Endothelial cell of umbilical vein (primary cell): ENCODE results near the gene NDUFAB1. TPM values are rescaled to one million over a fixed set of nuclear protein-coding genes. Genes with fewer than 3 reads are reported as not detected.

Experiments
- BruUV-seq: library from RNA; stranded (reverse); fragments of 400-500 nt; replicated peaks from 2 replicates; lab custom pipeline; 2021; lab: Mats Ljungman, UMichigan
- CTCF ChIA-PET: fragments of 300-600, 350-600 bp; sonication (Branson Sonifier 250); formaldehyde crosslinking; loops from one replicate; lab custom pipeline; 2021; ENCODE audit warnings: antibody characterized with exemption, inconsistent platforms; lab: Charles Lee
- POLR2A ChIA-PET: fragments of 300-600, 350-600 bp; sonication (Branson Sonifier 250); formaldehyde crosslinking; loops from one replicate; lab custom pipeline; 2021; ENCODE audit warnings: antibody characterized with exemption, inconsistent platforms; lab: Charles Lee
- DNase-seq: peaks from one replicate; pipeline ENCODE4 v3.0.0-alpha.2; 2011; ENCODE audit warnings: low read depth, low spot score
- FAIRE-seq: peaks from 2 replicates; lab custom pipeline; 2011; peaks lifted over from hg19 to GRCh38; lab: Jason Lieb, UNC
- H2AFZ ChIP-seq: 2 replicates; pipeline ENCODE4 v1.6.0; 2012; ENCODE audit warnings: low read depth, low read length, control low read depth, inconsistent platforms
- H3K27ac ChIP-seq: 2 replicates; pipeline ENCODE4 v1.5.1; 2011; ENCODE audit warnings: low read depth, mild to moderate bottlenecking, control low read depth, low read length, moderate library complexity; ENCODE audit not compliant: insufficient read depth
- H3K27me3 ChIP-seq, 2 experiments: 2 replicates each; pipeline versions ENCODE4 v1.6.0 to v1.6.1; 2011; ENCODE audit warnings: low read length in 2 of 2, mixed read lengths in 1 of 2; ENCODE audit not compliant: control insufficient read depth in 2 of 2, insufficient read depth in 2 of 2
- H3K36me3 ChIP-seq, 2 experiments: 2 replicates in 1 of 2; 3 replicates in 1 of 2; pipeline ENCODE4 v1.5.1; 2011; ENCODE audit warnings: low read length in 2 of 2, mild to moderate bottlenecking in 1 of 2, moderate library complexity in 1 of 2; ENCODE audit not compliant: control insufficient read depth in 2 of 2, insufficient read depth in 2 of 2; ENCODE audit errors: extremely low read depth in 1 of 2
- H3K4me1 ChIP-seq: 3 replicates; pipeline ENCODE4 v1.5.1; 2011; ENCODE audit warnings: mild to moderate bottlenecking, low read length; ENCODE audit not compliant: control insufficient read depth, insufficient read depth; ENCODE audit errors: extremely low read depth
- H3K4me2 ChIP-seq: 2 replicates; pipeline ENCODE4 v1.6.1; 2011; ENCODE audit warnings: low read length, control low read depth, mixed read lengths; ENCODE audit not compliant: insufficient read depth
- H3K4me3 ChIP-seq, 3 experiments: fragments of 200-600 bp in 1 of 3; sonication (generic), shearing (Covaris generic) in 1 of 3; replicated peaks in 1 of 3; 2 replicates each; pipeline ENCODE4 v1.5.1; 2011 to 2016; ENCODE audit warnings: control low read depth in 3 of 3, low read length in 3 of 3, mild to moderate bottlenecking in 2 of 3, inconsistent platforms in 1 of 3, low read depth in 1 of 3, moderate library complexity in 1 of 3; ENCODE audit not compliant: insufficient read depth in 1 of 3
- H3K79me2 ChIP-seq: 2 replicates; pipeline ENCODE4 v1.6.0; 2012; ENCODE audit warnings: low read length, inconsistent platforms; ENCODE audit not compliant: control insufficient read depth, insufficient read depth
- H3K9ac ChIP-seq: replicated peaks from 2 replicates; pipeline ENCODE3; 2011; ENCODE audit warnings: low read length, control low read depth; ENCODE audit not compliant: insufficient read depth; ENCODE audit errors: extremely low read depth
- H3K9me1 ChIP-seq: replicated peaks from 3 replicates; pipeline ENCODE4 v1.6.0; 2011; ENCODE audit warnings: mild to moderate bottlenecking, low read length; ENCODE audit not compliant: control insufficient read depth, insufficient read depth; ENCODE audit errors: extremely low read depth
- H3K9me3 ChIP-seq: replicated peaks from 2 replicates; pipeline ENCODE4 v1.5.1; 2012; ENCODE audit warnings: low read length, inconsistent platforms; ENCODE audit not compliant: control insufficient read depth, insufficient read depth
- H4K20me1 ChIP-seq: replicated peaks from 2 replicates; pipeline ENCODE3; 2011; ENCODE audit warnings: mild to moderate bottlenecking, low read length; ENCODE audit not compliant: control insufficient read depth, insufficient read depth; ENCODE audit errors: extremely low read depth
- CTCF ChIP-seq, 2 donors: IDR thresholded peaks; 1 replicate in 1 of 2; 2 replicates in 1 of 2; pipeline ENCODE4 v1.5.1; 2011; ENCODE audit warnings: low read length in 2 of 2, mild to moderate bottlenecking in 2 of 2, moderate library complexity in 2 of 2, control low read depth in 1 of 2, inconsistent platforms in 1 of 2, low read depth in 1 of 2; ENCODE audit not compliant: insufficient read depth in 1 of 2; ENCODE audit errors: extremely low read depth in 1 of 2
- EZH2 ChIP-seq: IDR thresholded peaks from 2 replicates; pipeline ENCODE4 v1.6.1; 2012; ENCODE audit warnings: borderline replicate concordance, low read depth, mild to moderate bottlenecking, moderate library complexity, low read length, inconsistent platforms; ENCODE audit not compliant: severe bottlenecking
- FOS ChIP-seq: IDR thresholded peaks from 2 replicates; pipeline ENCODE4 v1.6.1; 2011; ENCODE audit warnings: mild to moderate bottlenecking, low read length, moderate library complexity, borderline replicate concordance; ENCODE audit not compliant: insufficient read depth
- GATA2 ChIP-seq: IDR thresholded peaks from 2 replicates; pipeline ENCODE4 v1.7.0; 2011; ENCODE audit warnings: low read depth, mild to moderate bottlenecking, moderate library complexity, mixed read lengths, low read length; ENCODE audit not compliant: insufficient read length, insufficient read depth
- JUN ChIP-seq: IDR thresholded peaks from 2 replicates; pipeline ENCODE4 v1.6.1; 2011; ENCODE audit warnings: borderline replicate concordance, low read depth; ENCODE audit not compliant: insufficient read length, insufficient read depth
- MAX ChIP-seq: IDR thresholded peaks from 2 replicates; pipeline ENCODE4 v1.6.1; 2011; ENCODE audit not compliant: insufficient read depth, insufficient read length
- MYC ChIP-seq: IDR thresholded peaks from one replicate; pipeline ENCODE4 v1.6.1; 2011; ENCODE audit warnings: mild to moderate bottlenecking, low read depth, low read length
- POLR2A ChIP-seq: IDR thresholded peaks from 2 replicates; pipeline ENCODE4 v1.6.1; 2012; ENCODE audit warnings: low read depth, mild to moderate bottlenecking, control low read depth, low read length
- POLR2AphosphoS5 ChIP-seq: IDR thresholded peaks from 2 replicates; pipeline ENCODE4 v1.6.1; 2012; ENCODE audit warnings: low read depth, mild to moderate bottlenecking, control low read depth, low read length, moderate library complexity; ENCODE audit not compliant: insufficient read depth
- dilution Hi-C: fragments of 300-500 bp; cut with MboI; formaldehyde crosslinking; loops from one replicate; pipeline ENCODE4 v1.15.0; 2019; ENCODE audit warnings: low sequenced_read_pairs; ENCODE audit not compliant: extremely low pct_ligation_motif_present
- intact Hi-C: fragments of 100-400 bp; cut with micrococcal nuclease; formaldehyde crosslinking; loops from one replicate; pipeline ENCODE4 v1.10.0; 2022
- polyA plus RNA-seq, 4 experiments: library from polyadenylated mRNA; depleted of rRNA in 3 of 4; stranded (reverse) in 3 of 4; unstranded in 1 of 4; fragments of >200 nt; gene quantifications; 2 replicates each; pipeline versions ENCODE4 v1.2.1 to v1.2.3, GENCODE V29; 2011 to 2012; ENCODE audit warnings: missing spikeins in 1 of 4
- total RNA-seq: library from RNA; stranded (reverse); gene quantifications from 2 replicates; pipeline ENCODE4 v1.2.3, GENCODE V29; 2021

Gene NDUFAB1
- total and polyA plus RNA-seq, 2 donors (not counting 3 experiments of a cell fraction or from before 2014, with no cell fraction given): 112 to 228 TPM

DNA sequence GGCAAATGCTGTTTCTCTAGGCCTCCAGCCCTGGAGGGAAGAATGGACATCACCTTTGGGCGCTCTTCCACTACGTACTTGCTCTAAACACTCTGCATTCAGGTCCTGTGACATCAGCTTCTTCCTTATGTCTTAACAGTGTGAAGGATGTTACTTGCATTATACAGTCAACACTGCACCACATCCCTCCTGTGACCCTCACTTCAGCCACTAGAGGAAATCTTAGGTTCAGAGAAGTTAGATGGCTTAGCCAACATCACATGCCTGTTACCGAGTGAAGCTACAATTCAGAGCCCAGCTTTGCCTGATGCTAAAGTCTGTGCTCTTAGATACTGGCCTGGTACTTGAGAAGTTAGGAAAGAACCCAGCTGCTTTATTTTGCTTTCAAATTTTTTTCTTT, 20.3 kb downstream of the NDUFAB1 start:
- no peaks in the 10 kb centered on the region for H4K20me1 ChIP-seq
- peaks cover 2% of the 10 kb centered on the region for H3K4me1 ChIP-seq
- no peaks in the 10 kb centered on the region for H3K79me2 ChIP-seq
- H3K9ac ChIP-seq: no peak overlapping the region
- TF ChIP-seq JUN: no peak
- no peak for TF ChIP-seq CTCF (IDR thresholded peaks at IDR 0.05; ENCODE audit: extremely low read depth in 1 of 2, insufficient read depth in 1 of 2, low read depth in 1 of 2, low read length in 2 of 2)
- no peak for TF ChIP-seq POLR2A
- TF ChIP-seq FOS: no peak
- TF ChIP-seq POLR2AphosphoS5: no peak
- no peak for TF ChIP-seq EZH2
- no peak for TF ChIP-seq MAX
- TF ChIP-seq GATA2: no peak
- TF ChIP-seq MYC: no peak
- H3K9me1 ChIP-seq: no peaks in the 10 kb centered on the region
- H3K9me3 ChIP-seq: no peaks in the 10 kb centered on the region
- BruUV-seq: no TSS peak
- no peaks in the 10 kb centered on the region for H3K27me3 ChIP-seq
- dilution Hi-C loops: no loop called here
- no peak overlapping the region for H3K4me3 ChIP-seq
- FAIRE-seq (no peak), DNase-seq (no peak)
- ChIA-PET CTCF (no interaction called here), POLR2A (no interaction called here)
- no peak overlapping the region for H2AFZ ChIP-seq
- peaks cover 2 to 25% of the 10 kb centered on the region in 2 experiments for H3K36me3 ChIP-seq
- intact Hi-C loops: no loop called here
- H3K27ac ChIP-seq: no peak overlapping the region
- no peak overlapping the region for H3K4me2 ChIP-seq
